8988T (cell line): Measurements from ENCODE around the gene WDR55.
"Not testable (repeated sequence)": the region's sequence is repeated elsewhere in the genome, so short reads cannot be mapped to it uniquely, and the experiment has no call there.

Experiments used
- DNase-seq: peaks from one replicate; pipeline ENCODE4 v3.0.0; 2011

Gene WDR55

DNA sequence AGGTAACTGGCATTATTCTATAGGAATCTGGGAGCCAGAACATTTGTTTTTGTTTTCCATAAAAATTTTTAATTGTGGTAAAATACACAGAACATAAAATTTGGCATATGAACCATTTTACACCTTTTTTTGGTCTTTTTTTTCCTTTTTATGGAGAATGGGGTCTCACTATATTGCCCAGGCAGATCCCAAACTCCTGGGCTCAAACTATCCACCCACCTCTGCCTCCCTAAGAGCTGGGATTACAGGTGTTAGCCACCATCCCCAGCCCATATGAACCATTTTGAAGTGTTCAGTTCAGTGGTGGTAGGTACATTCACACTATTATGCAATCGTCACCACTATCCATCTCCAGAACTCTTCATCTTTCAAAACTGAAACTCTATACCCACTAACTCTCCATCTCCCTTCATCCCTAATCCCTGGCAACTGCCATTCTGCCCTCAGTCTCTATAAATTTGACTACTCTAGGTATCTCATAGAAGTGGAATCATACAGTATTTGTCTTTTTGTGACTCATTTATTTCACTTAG is 48.9 kb downstream of the WDR55 start:
- DNase-seq = no peak

DNA sequence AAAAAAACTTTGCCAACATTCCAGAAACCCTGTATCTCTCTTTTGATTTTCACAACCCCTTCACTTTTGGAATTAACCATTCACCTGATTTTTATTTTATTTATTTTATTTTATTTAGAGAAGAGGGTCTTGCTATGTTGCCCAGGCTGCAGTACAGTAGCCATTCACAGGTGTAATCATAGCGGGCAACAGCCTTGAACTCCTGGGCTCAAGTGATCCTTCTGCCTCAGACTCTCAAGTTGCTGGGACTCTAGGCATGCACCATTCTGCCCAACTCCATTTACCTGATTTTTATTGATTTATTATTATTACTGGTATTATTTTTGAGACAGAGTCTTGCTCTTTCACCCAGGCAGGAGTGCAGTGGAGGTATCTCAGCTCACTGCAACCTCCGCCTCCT is 51.5 kb downstream of the WDR55 start:
- not testable (repeated sequence) for DNase-seq

DNA sequence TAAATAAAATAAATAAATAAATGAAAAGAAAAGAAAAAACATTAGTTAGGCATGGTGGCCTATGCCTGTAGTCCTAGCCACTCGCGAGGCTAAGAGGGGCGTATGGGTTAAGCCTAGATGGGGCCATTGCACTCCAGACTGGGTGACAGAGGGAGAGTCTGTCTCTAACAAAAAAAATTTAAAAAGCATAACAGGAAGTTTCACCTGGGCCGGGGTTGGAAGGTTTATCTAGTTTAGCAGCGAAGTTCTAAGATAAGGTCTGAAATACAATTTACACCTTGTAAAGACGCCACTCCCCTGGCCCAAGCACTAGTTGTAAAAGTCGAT is 53.5 kb downstream of the WDR55 start:
- no peak for DNase-seq

DNA sequence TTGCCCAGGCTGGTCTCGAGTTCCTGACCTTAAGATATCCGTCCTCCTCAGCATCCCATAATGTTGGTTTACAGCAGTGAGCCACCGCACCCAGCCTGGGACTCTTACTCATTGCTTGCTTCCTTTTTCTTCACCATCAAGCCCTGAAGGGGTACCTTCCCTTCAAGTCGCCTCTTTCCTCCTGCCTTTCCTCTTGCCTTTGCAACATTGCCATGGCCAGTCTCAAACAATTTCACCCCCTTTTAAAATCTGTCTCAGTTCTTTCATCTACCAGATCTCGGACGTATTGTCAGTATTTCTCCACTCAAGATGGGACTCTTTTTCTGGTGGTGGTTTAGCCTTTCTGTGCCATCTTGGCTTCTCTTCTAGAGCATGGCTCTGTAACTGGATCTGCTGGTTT is 56.0 kb downstream of the WDR55 start:
- not testable (repeated sequence) for DNase-seq

DNA sequence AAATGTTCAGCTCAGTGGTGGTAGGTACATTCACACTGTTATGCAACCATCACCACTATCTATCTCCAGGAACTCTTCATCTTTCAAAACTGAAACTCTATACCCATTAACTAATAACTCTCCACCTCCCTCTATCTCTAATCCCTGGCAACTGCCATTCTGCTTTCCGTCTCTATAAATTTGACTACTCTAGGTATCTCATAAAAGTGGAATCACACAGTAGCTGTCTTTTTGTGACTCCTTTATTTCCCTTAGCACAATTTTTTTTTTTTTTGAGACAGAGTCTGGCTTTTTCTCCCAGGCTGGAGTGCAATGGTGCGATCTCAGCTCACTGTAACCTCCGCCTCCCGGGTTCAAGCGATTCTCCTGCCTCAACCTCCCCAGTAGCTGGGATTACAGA is 56.7 kb downstream of the WDR55 start:
- not testable (repeated sequence) for DNase-seq
